ENCODE measurements around the gene JARID2. TPM values are rescaled to one million over a fixed set of nuclear protein-coding genes. Genes with fewer than 3 reads are reported as not detected.

JARID2 gene
- total and polyA plus RNA-seq, 2 of the 8 experiments (the other 6 are each of a cell fraction or from before 2014, with no cell fraction given) = 60.1 to 239 TPM

DNA sequence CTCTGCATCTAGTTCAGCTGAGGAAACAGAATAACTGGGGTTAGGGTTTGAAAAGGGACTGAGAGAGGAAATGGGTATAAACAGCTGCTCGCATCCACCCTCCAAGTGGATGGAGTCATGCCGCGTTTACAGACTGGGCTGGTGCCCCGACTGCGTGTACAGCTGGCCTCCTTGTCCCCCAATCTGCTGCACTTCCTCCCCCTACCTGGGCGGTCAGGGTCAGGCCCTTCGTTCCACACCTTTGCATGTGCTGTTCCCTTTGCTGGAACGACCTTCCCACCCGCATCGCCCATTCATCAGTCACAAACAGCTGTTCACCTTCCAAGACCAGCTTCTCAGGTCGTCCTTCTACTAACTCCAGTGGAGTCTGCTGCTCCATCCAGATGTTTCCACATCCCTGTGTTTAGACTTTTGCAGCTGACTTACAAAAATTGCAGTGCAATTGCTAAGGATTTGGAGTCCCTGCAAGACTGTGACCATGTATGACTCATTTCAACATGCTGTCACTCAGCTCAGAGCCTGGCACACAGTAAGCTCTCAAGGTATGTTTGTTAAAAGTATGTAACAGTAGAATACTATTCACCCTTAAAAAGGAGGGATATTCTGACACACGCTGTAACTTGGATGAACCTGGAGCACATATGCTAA lies 287.6 kb downstream of the JARID2 start (continued):
- TF ChIP-seq MAX (IDR thresholded peaks at IDR 0.05) = no peak
